ENCODE measurements around the gene TBC1D14. TPM values are rescaled to one million over a fixed set of nuclear protein-coding genes. Genes with fewer than 3 reads are reported as not detected.

The TBC1D14 gene
- total RNA-seq, 6 experiments from 2014 or later = 14.1 to 34.8 (median 30.6) TPM

- intact Hi-C loops (cut with DNase I) = no loop called here
- H3K27me3 ChIP-seq = no peaks in the 10 kb centered on the region
- H3K27ac ChIP-seq = no peak overlapping the region
- H3K9me3 ChIP-seq = no peaks in the 10 kb centered on the region
- peak in 1 of 3 donors; percentile 67 for DNase-seq
- WGBS (ENCODE audit: insufficient coverage, low coverage, low lambda C conversion rate, missing lambda C conversion rate) = 63% methylated on average over 4 of the region's 20 CpGs
- peaks cover 0 to 57% (median 13%) of the 10 kb centered on the region in 4 donors for H3K4me1 ChIP-seq
- TF ChIP-seq POLR2A (IDR thresholded peaks at IDR 0.05) = no peak
- no peak for TF ChIP-seq CTCF (IDR thresholded peaks at IDR 0.05)
- no peak overlapping the region for H3K4me3 ChIP-seq
- ATAC-seq = peak in 2 of 4 donors; percentile 5 to 32
- H3K36me3 ChIP-seq = no peaks in the 10 kb centered on the region
Measured at GRCh38 chr4:6938647-6939271, 29.1 kb downstream of the TBC1D14 start.

GRCh38 chr4:6939761-6940743, 30.4 kb downstream of the TBC1D14 start:
- intact Hi-C loops (cut with DNase I) = no loop called here
- ATAC-seq = no peak
- peaks cover 0 to 2% (median 0%) of the 10 kb centered on the region in 4 donors for H3K36me3 ChIP-seq

GRCh38 chr4:6940744-6941137, 31.1 kb downstream of the TBC1D14 start:
- DNase-seq = no peak
- no peak overlapping the region for H3K27ac ChIP-seq
- peaks cover 0 to 38% (median 3%) of the 10 kb centered on the region in 4 donors for H3K4me1 ChIP-seq
- no peak overlapping the region for H3K4me3 ChIP-seq
- peaks cover 0 to 2% (median 0%) of the 10 kb centered on the region in 4 donors for H3K36me3 ChIP-seq
- TF ChIP-seq CTCF (IDR thresholded peaks at IDR 0.05) (no peak), POLR2A (IDR thresholded peaks at IDR 0.05) (no peak)
- H3K27me3 ChIP-seq = no peaks in the 10 kb centered on the region
- H3K9me3 ChIP-seq = no peaks in the 10 kb centered on the region
- intact Hi-C loops (cut with DNase I) = no loop called here
- WGBS (ENCODE audit: insufficient coverage, low coverage, low lambda C conversion rate, missing lambda C conversion rate) = 87% methylated on average over 11 of the region's 11 CpGs
- no peak for ATAC-seq

More at GRCh38 chr4:6939761-6940743, 30.4 kb downstream of the TBC1D14 start:
- Histone ChIP-seq H3K27me3 (no peaks in the 10 kb centered on the region), H3K9me3 (no peaks in the 10 kb centered on the region), H3K4me1 (peaks cover 0 to 45% (median 9%) of the 10 kb centered on the region in 4 donors), H3K27ac (no peak overlapping the region), H3K4me3 (no peak overlapping the region)
- WGBS (ENCODE audit: insufficient coverage, low coverage, low lambda C conversion rate, missing lambda C conversion rate) = 78% methylated on average over 8 of the region's 24 CpGs
- TF ChIP-seq POLR2A (IDR thresholded peaks at IDR 0.05) = no peak
- no peak for TF ChIP-seq CTCF (IDR thresholded peaks at IDR 0.05)
- DNase-seq = no peak

GRCh38 chr4:6941796-6942195, 32.2 kb downstream of the TBC1D14 start:
- ATAC-seq = no peak
- WGBS (ENCODE audit: insufficient coverage, low coverage, low lambda C conversion rate, missing lambda C conversion rate) = 34% methylated on average over 3 of the region's 4 CpGs
- no peak for TF ChIP-seq CTCF (IDR thresholded peaks at IDR 0.05)
- no peak for TF ChIP-seq POLR2A (IDR thresholded peaks at IDR 0.05)

More at GRCh38 chr4:6941796-6942195, 32.2 kb downstream of the TBC1D14 start:
- Histone ChIP-seq H3K4me1 (peaks cover 0 to 28% (median 0%) of the 10 kb centered on the region in 4 donors), H3K4me3 (no peak overlapping the region), H3K9me3 (no peaks in the 10 kb centered on the region), H3K27me3 (no peaks in the 10 kb centered on the region), H3K27ac (peak overlapping the region; percentile 24 to 59 (median 45)), H3K36me3 (peaks cover 0 to 2% (median 0%) of the 10 kb centered on the region in 4 donors)
- no peak for DNase-seq
- intact Hi-C loops (cut with DNase I) = no loop called here

Measured in right lobe of liver (tissue), 6 donors.